GM19193 (cell line): ENCODE measurements around the gene BCL3.

Experiments
- POLR2A ChIP-seq: IDR thresholded peaks from 4 replicates; pipeline ENCODE4 v1.6.1; 2011; ENCODE audit not compliant: insufficient read depth, insufficient read length; ENCODE audit errors: extremely low read depth

BCL3 gene

DNA sequence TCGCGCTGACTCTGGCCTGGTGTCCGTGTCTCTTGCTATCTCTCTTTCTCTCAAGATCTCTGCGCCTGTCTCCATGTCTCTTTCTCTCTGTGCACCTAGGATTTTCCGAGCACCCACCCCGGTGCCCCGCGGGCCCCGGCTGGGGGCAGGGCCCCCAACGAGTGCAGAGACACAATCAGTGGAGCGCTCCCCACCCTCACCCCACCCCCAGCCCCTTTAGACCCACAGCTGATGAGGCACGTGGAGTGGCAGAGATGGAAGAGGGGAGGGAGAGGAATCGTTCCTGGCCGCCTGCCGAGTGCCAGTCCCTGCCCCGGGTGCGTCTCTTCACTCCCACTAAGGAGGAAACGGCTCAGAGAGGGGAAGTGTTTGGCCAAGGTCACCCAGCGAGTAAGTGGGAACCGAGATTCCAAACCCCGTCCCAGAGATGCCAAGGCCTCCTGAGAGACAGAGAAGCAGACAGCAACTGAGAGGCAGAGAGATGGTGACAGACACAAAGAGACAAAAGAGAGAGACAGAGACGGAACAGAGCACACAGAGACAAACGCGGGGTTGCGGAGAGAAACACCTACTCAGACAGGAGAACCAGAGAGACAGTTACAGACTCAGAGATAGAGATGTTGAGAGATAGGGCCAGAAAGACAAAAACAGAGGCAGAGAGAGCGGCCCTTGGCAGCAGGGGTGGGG lies 626 bp upstream of the BCL3 start:
- TF ChIP-seq POLR2A, result peak; percentile 47

DNA sequence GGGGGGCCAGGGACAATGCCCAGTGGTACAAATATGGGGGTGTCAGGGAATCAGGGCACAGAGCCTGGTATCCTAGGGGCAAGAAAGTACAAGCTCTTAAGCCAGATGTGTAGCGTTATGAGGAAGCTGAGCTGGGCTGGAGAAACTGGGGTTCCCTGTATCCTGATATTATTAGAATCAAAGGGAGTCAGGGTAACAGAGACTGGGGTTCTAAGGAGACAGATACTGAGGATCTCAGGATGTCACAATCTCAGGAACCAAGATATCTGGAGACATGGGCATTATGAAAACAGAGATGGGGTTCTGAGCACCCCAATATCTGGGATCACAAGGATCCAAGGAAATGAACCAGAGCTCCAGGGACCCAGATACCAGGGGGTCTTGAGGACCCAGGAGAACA lies 784 bp downstream of the BCL3 start:
- TF ChIP-seq POLR2A, result no peak

DNA sequence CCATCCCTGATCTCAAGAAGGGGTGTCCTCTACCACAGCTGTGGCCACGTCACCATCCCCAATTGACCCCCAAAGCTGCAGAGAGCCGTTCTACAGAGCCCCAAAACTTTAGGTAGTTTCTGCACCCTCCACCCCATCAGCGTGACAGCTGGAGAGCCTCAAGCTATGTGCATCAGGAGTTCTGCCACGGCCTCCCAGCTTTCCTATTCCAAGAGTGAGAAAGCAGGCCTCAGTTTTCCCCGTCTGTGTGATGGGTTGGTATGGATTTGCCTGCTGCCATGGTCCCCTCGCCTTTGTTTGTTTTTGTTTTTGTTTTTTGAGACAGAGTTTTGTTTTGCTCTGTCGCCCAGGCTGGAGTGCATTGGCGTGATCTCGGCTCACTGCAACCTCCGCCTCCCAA lies 1.5 kb downstream of the BCL3 start:
- no peak for TF ChIP-seq POLR2A

DNA sequence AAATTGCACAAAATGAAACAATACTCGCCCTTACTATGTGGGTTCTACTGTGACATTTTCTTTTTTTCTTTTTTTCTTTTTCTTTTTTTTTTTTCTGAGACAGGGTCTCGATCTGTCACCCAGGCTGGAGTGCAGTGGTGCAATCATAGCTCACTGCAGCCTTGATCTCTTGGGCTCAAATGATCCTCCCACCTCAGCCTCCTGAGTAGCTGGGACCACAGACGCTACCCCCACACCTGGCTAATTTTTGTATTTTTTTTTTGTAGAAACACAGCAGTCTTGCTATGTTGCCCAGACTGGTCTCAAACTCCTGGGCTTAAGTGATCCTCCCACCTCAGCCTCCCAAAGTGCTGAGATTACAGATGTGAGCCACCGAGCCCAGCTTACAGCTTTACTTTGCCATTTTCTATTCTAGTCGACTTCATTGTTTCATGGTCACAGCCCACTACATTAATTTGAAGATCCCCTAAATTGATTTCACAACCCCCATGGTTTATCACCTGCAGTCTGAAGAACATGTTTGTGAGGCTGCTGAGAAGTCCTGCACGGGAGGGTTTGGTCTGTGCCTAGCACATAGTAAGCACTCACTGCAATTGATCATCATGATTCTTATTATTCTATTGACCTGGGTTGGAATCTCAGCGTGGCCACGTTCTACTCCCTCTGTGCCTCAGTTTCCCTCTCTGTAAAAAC lies 3.8 kb downstream of the BCL3 start:
- no peak for TF ChIP-seq POLR2A

DNA sequence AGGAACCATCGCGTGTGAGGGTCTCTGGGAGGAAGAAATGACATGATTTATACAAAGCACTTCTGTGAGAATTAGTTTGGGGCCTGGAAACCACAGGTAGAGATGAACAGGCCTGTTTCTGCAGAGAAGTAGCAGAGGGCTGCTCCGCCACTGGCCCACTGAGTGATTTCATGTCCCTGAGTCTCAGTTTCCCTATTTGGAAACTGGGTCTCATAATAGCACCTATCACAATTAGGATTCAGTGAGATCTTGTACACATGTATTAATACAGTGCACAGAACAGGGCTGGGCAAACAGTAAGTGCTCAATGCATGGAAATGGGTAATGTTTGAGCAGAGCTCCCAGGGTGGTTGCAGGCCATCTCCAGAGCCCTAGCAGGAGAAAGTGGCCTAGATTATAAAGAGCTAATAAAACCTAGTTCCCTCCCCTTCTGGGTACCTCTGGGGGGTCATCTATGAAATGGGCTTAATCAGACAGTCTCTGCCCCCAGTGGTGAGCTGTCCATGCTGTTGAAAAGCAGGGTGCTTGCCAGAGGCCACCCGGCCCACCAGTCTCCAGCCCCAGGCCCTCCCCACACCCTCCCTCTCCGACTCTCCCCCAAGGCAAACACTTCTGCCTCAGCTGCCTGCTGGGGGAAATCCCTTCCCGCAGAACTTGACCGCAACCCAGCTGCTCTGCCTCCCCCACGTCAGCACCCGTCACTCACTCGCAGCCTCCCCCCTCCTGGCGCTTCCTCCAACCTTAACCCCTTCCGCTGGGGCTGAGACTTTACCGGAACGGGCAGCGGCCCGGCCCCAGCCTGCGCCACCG lies 4.5 kb downstream of the BCL3 start:
- TF ChIP-seq POLR2A, result peak; percentile 53

DNA sequence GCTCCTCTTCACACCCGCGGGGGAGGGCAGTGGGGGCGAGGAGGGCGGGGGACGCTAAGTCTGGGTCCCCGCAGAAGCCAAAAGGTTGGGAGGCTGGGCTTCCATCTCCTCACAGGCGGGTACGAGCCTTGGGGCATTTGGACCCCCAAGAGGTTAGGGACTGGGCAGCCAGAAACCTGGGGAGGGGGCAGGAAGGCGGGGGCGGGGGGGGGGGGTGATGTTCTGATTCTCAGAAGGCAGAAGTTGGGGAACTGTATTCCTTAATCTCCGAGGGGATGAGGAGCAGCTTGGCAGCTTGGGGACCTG lies 5.1 kb downstream of the BCL3 start:
- TF ChIP-seq POLR2A, result no peak

DNA sequence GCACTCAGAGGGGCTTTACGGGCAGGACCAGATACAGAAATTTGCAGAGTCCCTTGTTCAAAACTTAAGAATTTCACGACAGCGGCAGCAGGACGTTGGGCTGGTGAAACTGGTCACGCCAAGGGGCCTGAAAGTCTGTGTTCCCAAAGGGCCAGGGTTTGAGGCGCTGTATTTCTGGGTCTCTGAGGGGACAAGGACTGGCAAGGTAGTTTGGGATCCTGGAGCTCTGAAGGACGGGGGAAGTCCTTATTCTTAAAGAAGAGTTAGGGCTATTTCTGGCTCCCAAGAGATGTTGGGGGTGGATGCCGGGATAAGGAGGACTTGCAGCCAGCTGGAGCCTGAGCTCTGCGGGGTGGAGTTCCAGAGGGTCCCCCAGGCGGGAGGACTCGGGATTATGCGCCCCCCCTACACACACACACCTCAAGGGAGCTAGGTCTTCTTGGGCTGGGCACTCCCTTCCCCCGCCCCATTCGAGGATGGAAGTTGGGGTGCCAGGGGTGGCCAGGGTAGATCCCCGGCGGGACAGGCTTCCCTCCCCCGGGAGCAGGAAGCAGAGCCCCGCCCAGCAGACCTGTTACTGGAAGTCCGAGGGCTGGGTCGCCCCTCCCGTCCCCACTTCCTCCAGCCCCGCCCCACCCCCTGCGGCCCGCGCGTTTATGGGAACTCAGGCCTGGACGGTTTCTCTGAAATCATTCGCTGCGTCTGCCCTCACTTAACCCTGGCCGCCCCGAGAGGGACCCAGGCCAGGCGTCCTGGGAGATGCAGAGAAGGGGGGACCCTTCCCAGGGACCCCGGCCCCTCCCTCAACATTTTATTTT lies 5.6 kb downstream of the BCL3 start:
- TF ChIP-seq POLR2A, result peak; percentile 73

DNA sequence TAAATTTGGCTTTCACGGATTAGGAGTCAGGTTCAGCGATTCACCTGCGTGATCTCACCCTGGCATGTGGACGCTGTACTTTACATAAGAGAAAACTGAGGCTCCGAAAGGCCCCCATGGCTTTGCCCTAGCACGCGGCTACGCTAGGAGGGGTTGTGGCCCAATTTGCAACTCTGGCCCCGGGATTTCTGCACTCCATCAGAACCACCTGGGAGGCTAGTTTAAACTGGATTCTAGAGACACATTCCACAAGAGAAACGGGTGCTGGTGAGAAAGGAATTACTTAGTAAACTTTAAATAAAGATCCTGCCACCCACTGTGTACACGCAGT lies 6.2 kb downstream of the BCL3 start:
- no peak for TF ChIP-seq POLR2A

DNA sequence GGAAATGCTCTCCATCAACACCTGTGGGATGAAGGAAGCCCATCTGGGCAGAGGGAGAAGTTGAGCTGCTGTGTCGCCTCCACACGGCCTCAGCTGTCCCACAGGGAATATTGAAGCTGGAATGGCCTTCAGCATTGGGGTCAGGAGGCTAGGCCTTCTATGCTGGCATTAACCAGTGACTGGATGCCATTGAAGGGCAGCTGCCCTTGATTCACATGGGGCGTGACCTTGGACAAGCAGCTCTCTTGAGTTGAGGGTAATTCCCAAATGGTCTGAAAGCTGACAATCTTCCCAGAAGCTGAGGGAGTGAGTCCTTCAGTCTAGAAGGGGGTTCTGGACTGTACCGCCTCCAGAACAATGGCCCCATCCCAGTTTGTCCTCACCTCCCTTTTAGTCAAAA lies 6.7 kb downstream of the BCL3 start:
- TF ChIP-seq POLR2A, result no peak

DNA sequence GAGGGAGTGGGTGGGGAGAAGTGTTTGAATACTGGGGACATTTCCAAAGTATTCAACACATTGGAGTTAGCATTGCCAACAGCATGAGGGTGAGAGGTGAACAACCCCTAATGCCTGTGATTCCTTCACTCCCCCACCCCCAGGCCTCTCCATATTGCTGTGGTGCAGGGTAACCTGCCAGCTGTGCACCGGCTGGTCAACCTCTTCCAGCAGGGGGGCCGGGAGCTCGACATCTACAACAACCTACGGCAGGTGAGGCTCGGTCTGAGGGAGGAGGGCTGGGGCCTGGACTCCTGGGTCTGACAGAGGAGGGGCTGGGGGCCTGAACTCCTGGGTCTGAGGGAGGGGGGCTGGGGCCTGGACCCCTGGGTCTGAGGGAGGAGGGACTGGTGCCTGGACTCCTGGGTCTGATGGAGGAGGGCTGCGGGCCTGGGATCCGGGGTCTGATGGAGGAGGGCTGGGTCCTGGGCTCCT lies 7.6 kb downstream of the BCL3 start:
- no peak for TF ChIP-seq POLR2A

DNA sequence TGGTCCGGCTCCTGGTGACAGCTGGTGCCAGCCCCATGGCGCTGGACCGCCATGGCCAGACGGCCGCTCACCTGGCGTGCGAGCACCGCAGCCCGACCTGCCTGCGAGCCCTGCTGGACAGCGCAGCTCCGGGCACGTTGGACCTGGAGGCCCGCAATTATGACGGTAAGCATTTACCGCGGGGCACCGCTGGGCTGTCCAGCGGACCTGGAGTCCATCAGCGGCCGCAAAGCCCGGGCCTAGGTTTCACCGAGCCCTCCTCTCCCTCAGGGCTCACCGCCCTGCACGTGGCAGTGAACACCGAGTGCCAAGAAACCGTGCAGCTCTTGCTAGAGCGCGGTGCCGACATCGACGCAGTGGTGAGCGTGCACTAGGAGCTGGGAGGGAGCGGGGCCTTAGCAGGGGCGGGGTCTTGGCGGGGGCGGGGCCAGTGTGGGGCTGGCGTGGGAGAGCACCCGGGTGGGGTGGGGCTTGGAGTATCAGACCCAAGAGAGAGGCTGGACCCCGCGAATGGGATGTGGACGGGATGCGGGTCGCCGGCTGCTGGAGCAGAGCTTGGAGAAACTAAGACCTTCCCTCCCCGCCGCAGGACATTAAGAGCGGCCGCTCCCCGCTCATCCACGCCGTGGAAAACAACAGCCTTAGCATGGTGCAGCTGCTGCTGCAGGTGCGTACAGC lies 8.7 kb downstream of the BCL3 start:
- TF ChIP-seq POLR2A, result no peak

DNA sequence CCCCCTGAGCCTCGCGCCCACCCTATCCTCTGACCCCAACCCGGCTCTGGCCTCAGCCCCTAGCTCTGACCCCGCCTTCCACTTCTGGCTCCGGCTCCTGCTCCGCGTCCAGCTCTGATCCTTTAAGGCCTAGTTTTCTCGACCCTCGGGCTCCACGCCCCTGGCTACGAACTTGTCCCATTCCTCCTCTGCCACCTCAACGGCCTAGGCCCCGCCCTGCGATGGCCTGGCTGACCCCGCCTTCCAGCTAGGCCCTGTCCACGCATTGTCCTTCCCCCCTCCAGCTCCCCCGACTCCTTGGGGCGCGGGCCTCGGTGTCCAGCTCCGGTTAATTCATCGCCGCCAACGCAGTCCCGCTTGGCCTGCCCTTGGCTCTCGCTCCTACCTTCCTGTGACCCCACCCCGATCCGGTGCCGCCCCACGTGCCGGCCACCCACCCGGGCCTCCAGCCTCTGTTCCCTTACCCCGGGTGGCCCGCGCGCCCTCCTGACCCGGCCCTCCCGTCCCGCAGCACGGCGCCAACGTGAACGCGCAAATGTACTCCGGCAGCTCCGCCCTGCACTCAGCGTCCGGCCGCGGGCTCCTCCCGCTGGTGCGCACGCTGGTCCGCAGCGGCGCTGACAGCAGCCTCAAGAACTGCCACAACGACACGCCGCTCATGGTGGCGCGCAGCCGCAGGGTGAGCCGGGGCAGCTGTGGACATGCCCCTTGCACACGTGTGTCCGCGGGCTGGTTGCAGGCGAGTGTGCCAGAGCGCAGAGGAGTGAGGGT lies 9.4 kb downstream of the BCL3 start:
- no peak for TF ChIP-seq POLR2A

DNA sequence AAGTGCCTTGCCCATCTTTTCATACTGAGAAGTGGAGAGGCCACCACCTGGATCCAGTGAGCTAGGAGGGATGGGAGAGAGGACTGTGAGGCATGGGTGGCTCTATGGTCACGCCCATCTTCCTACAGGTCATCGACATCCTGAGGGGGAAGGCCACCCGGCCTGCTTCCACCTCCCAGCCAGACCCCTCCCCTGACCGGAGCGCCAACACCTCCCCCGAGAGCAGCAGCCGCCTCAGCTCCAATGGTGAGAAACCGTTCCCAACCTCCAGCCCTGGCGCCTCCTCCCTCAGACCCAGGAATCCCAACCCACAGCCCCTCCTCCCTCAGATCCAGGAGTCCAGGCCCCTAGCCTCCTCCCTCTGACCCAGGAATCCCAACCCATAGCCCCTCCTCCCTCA lies 10.1 kb downstream of the BCL3 start:
- TF ChIP-seq POLR2A, result no peak

DNA sequence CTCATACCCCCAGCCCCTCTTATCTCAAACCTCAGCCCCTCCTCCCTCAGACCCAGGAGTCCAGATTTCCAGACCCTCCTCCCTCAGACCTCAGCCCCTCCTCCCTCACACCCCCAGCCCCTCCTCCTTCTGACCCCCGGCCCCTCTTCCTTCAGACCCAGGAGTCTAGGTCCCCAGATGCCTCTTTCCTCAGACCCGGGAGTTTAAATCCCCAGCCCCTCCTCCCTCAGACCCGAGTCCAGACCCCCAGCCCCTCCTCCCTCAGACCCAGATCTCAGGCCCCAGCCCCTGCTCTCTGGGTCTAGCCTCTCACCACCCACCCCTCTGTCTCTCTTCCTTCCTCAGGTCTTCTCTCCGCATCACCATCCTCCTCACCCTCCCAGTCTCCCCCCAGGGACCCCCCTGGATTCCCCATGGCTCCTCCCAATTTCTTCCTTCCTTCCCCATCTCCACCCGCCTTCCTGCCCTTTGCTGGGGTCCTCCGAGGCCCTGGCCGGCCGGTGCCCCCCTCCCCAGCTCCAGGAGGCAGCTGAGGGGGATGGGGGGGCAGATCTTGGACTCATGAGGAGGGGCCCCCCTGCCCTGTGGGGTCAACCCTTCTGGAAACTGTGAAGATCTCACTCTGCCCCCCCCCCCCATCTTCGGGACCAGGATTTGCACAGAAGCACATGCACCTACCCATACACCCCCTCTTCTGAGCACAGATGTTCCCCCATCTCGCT lies 10.7 kb downstream of the BCL3 start:
- TF ChIP-seq POLR2A, result no peak

DNA sequence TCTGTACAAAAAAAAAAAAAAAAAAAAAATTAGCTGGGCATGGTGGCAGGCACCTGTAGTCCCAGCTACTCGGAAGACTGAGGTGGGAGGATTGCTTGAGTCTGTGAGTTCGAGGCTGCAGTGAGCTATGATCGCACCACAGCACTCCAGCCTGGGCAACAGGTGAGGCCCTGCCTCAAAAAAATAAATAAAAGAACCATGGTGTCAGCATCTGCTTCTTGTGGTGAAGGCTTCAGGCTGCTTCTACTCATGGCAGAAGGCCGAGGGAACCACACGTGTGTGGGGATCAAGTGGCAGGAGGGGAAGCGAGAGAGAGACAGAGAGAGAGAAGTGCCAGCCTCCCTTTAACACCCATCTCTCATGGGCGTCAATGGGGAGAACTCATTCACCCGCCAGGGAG lies 13.5 kb downstream of the BCL3 start:
- TF ChIP-seq POLR2A, result no peak
